ENCODE measurements around the gene PKP4. TPM values are rescaled to one million over a fixed set of nuclear protein-coding genes. Genes with fewer than 3 reads are reported as not detected.

Gene PKP4
- total and polyA plus RNA-seq, 2 of the 8 experiments (the other 6 are each of a cell fraction or from before 2014, with no cell fraction given): 48.2 to 88.0 TPM

DNA sequence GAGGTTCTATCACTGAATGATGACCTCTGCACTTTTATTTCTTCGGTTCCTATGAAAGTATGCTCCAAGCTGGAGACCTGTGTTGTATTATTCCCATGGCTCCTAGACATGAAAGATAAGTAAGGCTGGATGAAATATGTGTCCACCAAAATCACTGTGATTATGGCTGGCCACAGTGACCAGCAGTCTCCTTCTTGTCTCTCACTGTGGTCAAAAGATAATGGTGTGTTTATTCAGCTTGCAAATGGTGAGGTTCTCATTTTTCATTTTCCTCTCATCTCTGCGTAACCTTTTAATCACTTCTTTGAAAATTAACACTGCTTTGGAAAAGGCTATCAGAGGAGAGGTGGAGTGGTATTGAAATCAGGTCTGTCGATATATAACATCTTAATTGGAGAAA, 230.6 kb downstream of the PKP4 start:
- FAIRE-seq (no peak), DNase-seq (ENCODE audit: low read depth in 1 of 2, low spot score in 2 of 2) (no peak)
- Histone ChIP-seq H3K4me2 (ENCODE audit: insufficient read depth in 1 of 2, low read depth in 2 of 2, low read length in 2 of 2) (no peak overlapping the region), H3K4ac (replicated peaks; ENCODE audit: insufficient read length, low read depth, low read length) (no peak overlapping the region), H3K14ac (ENCODE audit: insufficient read length) (no peak overlapping the region), H3K18ac (ENCODE audit: extremely low read depth, low read length) (no peak overlapping the region), H3K27me3 (replicated peaks in 1 of 4; ENCODE audit: control insufficient read depth in 3 of 4, extremely low read depth in 1 of 4, insufficient read depth in 3 of 4, low read length in 3 of 4) (no peaks in the 10 kb centered on the region), H3K79me2 (ENCODE audit: control insufficient read depth in 1 of 2, insufficient read depth in 2 of 2, low read length in 2 of 2) (no peaks in the 10 kb centered on the region), H4K91ac (replicated peaks; ENCODE audit: insufficient read length, low read length) (no peak overlapping the region), H2AFZ (ENCODE audit: low read length) (no peak overlapping the region), H4K8ac (ENCODE audit: extremely low read depth, insufficient read depth, low read length) (no peak overlapping the region), H3K9me3 (ENCODE audit: insufficient read depth in 2 of 2, low read depth in 1 of 2, low read length in 1 of 2) (no peaks in the 10 kb centered on the region), H2BK5ac (ENCODE audit: low read depth, low read length) (no peak overlapping the region), H2BK20ac (ENCODE audit: low read length) (no peak overlapping the region), H4K5ac (ENCODE audit: insufficient read length, low read depth, low read length) (no peak overlapping the region), H3K36me3 (ENCODE audit: control insufficient read depth in 2 of 4, insufficient read depth in 4 of 4, low read length in 3 of 4) (no peaks in the 10 kb centered on the region), H3K23me2 (ENCODE audit: low read depth, low read length) (no peaks in the 10 kb centered on the region), H3K9ac (replicated peaks in 1 of 4; ENCODE audit: extremely low read depth in 1 of 4, low read depth in 3 of 4, low read length in 3 of 4) (no peak overlapping the region), H3K4me3 (ENCODE audit: extremely low read depth in 1 of 4, insufficient read depth in 2 of 4, low read depth in 3 of 4, low read length in 4 of 4) (no peak overlapping the region), H3K23ac (ENCODE audit: insufficient read length) (no peak overlapping the region), H2BK12ac (ENCODE audit: low read depth, low read length) (no peak overlapping the region), H2BK15ac (ENCODE audit: low read length) (no peak overlapping the region), H2AK5ac (ENCODE audit: low read depth, low read length) (no peak overlapping the region), H3K4me1 (replicated peaks in 1 of 4; ENCODE audit: control insufficient read depth in 3 of 4, insufficient read depth in 4 of 4, low read length in 3 of 4) (no peaks in the 10 kb centered on the region; a peak in 2 of 7 replicates), H4K20me1 (replicated peaks in 1 of 2; ENCODE audit: control insufficient read depth in 1 of 2, insufficient read depth in 2 of 2, low read length in 2 of 2) (no peaks in the 10 kb centered on the region), H3K79me1 (ENCODE audit: low read depth, low read length) (no peaks in the 10 kb centered on the region), H3K27ac (ENCODE audit: low read depth, low read length) (no peak overlapping the region), H3K56ac (replicated peaks; ENCODE audit: insufficient read length, low read depth, low read length) (no peak overlapping the region), H2BK120ac (replicated peaks; ENCODE audit: low read depth, low read length) (no peak overlapping the region)
- CTCF ChIA-PET (ENCODE audit: partially characterized antibody): interaction anchor here (1.2 to 3.5 kb wide), 4 partner anchors 37 to 67 kb away, joined by 3 to 27 read pairs (median 10); no protein-coding TSS in a partner anchor
- POLR2A ChIA-PET (ENCODE audit: partially characterized antibody): interaction anchor here (1.0 kb wide), 1 partner anchor 34 kb away, joined by 3 read pairs; no protein-coding TSS in a partner anchor
- 92% methylated on average over 3 of the region's 3 CpGs; no CpG with 5 or more reads in 1 of the 2 experiments for WGBS, 2 experiments (ENCODE audit: extremely low coverage in 1 of 2, insufficient coverage in 1 of 2, insufficient read length in 1 of 2, insufficient replicate concordance in 2 of 2, low coverage in 1 of 2, low lambda C conversion rate in 2 of 2, missing lambda C conversion rate in 1 of 2)
- TF ChIP-seq FOSL1 (IDR thresholded peaks at IDR 0.05; ENCODE audit: insufficient read depth, low read depth, low read length) (no peak), SP4 (IDR thresholded peaks at IDR 0.05; ENCODE audit: low read length) (no peak), SIX5 (IDR thresholded peaks at IDR 0.05; ENCODE audit: low read depth, low read length) (no peak), TAF1 (IDR thresholded peaks at IDR 0.05; ENCODE audit: low read depth, low read length) (no peak), RFX5 (IDR thresholded peaks at IDR 0.05; ENCODE audit: borderline replicate concordance, low read depth, low read length) (no peak), USF2 (IDR thresholded peaks at IDR 0.05; ENCODE audit: low read length) (no peak), POLR2AphosphoS5 (IDR thresholded peaks at IDR 0.05; ENCODE audit: low read depth, low read length) (no peak), ZNF274 (IDR thresholded peaks at IDR 0.05; ENCODE audit: borderline replicate concordance, extremely low read depth, low read length) (no peak), SIN3A (conservative IDR thresholded peaks at IDR 0.05 in 1 of 2, IDR thresholded peaks at IDR 0.05 in 1 of 2; ENCODE audit: low read depth in 1 of 2, low read length in 2 of 2) (no peak), TCF12 (IDR thresholded peaks at IDR 0.05; ENCODE audit: low read depth, low read length) (no peak), NANOG (IDR thresholded peaks at IDR 0.05; ENCODE audit: insufficient read depth, low read depth, low read length, poor library complexity, severe bottlenecking) (no peak), SAP30 (IDR thresholded peaks at IDR 0.05; ENCODE audit: insufficient read depth, insufficient replicate concordance, low read length) (no peak), CTBP2 (IDR thresholded peaks at IDR 0.05; ENCODE audit: borderline replicate concordance, insufficient read depth, insufficient read length, low read length) (no peak)
